Measurements from ENCODE around the gene TPPP2. TPM values are rescaled to one million over a fixed set of nuclear protein-coding genes. Genes with fewer than 3 reads are reported as not detected.

Gene TPPP2
- total and polyA plus RNA-seq, 9 of the 15 experiments (the other 6 are each of a cell fraction or from before 2014, with no cell fraction given), result 0.18 TPM; not detected in 8

DNA sequence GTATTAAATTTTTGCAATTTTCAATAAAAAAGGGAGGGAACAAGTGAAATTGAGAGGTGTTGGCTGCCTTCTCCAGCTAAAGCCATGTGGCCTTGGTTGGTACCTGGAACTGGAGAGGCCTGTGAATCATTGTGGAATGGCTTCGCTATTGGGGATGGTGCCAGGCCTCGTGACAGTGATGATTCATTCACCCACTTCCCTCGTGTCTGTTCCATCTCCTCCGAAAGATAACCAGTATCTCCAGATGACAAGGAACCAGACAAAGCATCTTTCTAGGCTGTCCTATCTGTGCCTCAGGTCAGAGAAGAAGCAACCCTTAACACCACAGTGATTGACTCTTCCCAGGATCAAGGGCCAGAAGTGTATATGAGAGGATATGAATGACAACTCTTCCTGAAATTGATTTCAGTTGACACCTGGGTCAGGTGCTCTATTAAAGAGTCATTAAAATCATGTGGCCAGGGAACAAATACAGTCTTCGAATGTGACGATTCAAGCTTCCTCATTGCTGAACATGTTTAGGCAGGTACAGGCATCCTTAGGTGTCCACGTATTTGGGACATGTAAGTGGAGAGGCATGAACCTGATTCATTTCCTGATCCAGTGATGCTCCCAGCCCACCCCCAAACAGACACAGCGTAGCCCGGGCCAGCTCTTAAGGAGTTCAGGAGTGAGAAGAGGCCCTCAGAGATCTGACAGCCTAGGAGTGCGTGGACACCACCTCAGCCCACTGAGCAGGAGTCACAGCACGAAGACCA, 11.8 kb downstream of the TPPP2 start, which contains the start of gene RNASE7 (continued):
- TF ChIP-seq, protein P1, sequence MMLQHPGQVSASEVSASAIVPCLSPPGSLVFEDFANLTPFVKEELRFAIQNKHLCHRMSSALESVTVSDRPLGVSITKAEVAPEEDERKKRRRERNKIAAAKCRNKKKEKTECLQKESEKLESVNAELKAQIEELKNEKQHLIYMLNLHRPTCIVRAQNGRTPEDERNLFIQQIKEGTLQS (IDR thresholded peaks at IDR 0.05), result peak; percentile 37; the same call in 1 of the 2 replicates
- TF ChIP-seq, protein P1 (CRISPR knock-in tag; conservative IDR thresholded peaks at IDR 0.05), result no peak
- no peak for TF ChIP-seq TCFL5 (CRISPR knock-in tag; conservative IDR thresholded peaks at IDR 0.05)
- no peak for TF ChIP-seq ZNF354B (CRISPR knock-in tag; IDR thresholded peaks at IDR 0.05)
- peak; percentile 11; the same call in 1 of the 2 replicates for TF ChIP-seq JUN (IDR thresholded peaks at IDR 0.05; ENCODE audit: borderline replicate concordance, low read depth, low read length)
- no peak for TF ChIP-seq JUN (CRISPR knock-in tag; IDR thresholded peaks at IDR 0.05; ENCODE audit: borderline replicate concordance)
- no peak for TF ChIP-seq ZNF436 (CRISPR knock-in tag; IDR thresholded peaks at IDR 0.05)
- TF ChIP-seq, protein P2, sequence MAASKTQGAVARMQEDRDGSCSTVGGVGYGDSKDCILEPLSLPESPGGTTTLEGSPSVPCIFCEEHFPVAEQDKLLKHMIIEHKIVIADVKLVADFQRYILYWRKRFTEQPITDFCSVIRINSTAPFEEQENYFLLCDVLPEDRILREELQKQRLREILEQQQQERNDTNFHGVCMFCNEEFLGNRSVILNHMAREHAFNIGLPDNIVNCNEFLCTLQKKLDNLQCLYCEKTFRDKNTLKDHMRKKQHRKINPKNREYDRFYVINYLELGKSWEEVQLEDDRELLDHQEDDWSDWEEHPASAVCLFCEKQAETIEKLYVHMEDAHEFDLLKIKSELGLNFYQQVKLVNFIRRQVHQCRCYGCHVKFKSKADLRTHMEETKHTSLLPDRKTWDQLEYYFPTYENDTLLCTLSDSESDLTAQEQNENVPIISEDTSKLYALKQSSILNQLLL (CRISPR knock-in tag; IDR thresholded peaks at IDR 0.05; ENCODE audit: borderline replicate concordance), result no peak
- no peak for TF ChIP-seq NR2F6 (CRISPR knock-in tag; IDR thresholded peaks at IDR 0.05)
- TF ChIP-seq, protein P3, sequence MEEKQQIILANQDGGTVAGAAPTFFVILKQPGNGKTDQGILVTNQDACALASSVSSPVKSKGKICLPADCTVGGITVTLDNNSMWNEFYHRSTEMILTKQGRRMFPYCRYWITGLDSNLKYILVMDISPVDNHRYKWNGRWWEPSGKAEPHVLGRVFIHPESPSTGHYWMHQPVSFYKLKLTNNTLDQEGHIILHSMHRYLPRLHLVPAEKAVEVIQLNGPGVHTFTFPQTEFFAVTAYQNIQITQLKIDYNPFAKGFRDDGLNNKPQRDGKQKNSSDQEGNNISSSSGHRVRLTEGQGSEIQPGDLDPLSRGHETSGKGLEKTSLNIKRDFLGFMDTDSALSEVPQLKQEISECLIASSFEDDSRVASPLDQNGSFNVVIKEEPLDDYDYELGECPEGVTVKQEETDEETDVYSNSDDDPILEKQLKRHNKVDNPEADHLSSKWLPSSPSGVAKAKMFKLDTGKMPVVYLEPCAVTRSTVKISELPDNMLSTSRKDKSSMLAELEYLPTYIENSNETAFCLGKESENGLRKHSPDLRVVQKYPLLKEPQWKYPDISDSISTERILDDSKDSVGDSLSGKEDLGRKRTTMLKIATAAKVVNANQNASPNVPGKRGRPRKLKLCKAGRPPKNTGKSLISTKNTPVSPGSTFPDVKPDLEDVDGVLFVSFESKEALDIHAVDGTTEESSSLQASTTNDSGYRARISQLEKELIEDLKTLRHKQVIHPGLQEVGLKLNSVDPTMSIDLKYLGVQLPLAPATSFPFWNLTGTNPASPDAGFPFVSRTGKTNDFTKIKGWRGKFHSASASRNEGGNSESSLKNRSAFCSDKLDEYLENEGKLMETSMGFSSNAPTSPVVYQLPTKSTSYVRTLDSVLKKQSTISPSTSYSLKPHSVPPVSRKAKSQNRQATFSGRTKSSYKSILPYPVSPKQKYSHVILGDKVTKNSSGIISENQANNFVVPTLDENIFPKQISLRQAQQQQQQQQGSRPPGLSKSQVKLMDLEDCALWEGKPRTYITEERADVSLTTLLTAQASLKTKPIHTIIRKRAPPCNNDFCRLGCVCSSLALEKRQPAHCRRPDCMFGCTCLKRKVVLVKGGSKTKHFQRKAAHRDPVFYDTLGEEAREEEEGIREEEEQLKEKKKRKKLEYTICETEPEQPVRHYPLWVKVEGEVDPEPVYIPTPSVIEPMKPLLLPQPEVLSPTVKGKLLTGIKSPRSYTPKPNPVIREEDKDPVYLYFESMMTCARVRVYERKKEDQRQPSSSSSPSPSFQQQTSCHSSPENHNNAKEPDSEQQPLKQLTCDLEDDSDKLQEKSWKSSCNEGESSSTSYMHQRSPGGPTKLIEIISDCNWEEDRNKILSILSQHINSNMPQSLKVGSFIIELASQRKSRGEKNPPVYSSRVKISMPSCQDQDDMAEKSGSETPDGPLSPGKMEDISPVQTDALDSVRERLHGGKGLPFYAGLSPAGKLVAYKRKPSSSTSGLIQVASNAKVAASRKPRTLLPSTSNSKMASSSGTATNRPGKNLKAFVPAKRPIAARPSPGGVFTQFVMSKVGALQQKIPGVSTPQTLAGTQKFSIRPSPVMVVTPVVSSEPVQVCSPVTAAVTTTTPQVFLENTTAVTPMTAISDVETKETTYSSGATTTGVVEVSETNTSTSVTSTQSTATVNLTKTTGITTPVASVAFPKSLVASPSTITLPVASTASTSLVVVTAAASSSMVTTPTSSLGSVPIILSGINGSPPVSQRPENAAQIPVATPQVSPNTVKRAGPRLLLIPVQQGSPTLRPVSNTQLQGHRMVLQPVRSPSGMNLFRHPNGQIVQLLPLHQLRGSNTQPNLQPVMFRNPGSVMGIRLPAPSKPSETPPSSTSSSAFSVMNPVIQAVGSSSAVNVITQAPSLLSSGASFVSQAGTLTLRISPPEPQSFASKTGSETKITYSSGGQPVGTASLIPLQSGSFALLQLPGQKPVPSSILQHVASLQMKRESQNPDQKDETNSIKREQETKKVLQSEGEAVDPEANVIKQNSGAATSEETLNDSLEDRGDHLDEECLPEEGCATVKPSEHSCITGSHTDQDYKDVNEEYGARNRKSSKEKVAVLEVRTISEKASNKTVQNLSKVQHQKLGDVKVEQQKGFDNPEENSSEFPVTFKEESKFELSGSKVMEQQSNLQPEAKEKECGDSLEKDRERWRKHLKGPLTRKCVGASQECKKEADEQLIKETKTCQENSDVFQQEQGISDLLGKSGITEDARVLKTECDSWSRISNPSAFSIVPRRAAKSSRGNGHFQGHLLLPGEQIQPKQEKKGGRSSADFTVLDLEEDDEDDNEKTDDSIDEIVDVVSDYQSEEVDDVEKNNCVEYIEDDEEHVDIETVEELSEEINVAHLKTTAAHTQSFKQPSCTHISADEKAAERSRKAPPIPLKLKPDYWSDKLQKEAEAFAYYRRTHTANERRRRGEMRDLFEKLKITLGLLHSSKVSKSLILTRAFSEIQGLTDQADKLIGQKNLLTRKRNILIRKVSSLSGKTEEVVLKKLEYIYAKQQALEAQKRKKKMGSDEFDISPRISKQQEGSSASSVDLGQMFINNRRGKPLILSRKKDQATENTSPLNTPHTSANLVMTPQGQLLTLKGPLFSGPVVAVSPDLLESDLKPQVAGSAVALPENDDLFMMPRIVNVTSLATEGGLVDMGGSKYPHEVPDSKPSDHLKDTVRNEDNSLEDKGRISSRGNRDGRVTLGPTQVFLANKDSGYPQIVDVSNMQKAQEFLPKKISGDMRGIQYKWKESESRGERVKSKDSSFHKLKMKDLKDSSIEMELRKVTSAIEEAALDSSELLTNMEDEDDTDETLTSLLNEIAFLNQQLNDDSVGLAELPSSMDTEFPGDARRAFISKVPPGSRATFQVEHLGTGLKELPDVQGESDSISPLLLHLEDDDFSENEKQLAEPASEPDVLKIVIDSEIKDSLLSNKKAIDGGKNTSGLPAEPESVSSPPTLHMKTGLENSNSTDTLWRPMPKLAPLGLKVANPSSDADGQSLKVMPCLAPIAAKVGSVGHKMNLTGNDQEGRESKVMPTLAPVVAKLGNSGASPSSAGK (IDR thresholded peaks at IDR 0.05), result no peak
- TF ChIP-seq SREBF2 (CRISPR knock-in tag; IDR thresholded peaks at IDR 0.05), result no peak

All from K562 (cell line).